ENCODE measurements around the gene MAP2K5.
A peak's percentile ranks its signal among the peaks of the same experiment; 100 is the strongest.

MAP2K5 gene

DNA sequence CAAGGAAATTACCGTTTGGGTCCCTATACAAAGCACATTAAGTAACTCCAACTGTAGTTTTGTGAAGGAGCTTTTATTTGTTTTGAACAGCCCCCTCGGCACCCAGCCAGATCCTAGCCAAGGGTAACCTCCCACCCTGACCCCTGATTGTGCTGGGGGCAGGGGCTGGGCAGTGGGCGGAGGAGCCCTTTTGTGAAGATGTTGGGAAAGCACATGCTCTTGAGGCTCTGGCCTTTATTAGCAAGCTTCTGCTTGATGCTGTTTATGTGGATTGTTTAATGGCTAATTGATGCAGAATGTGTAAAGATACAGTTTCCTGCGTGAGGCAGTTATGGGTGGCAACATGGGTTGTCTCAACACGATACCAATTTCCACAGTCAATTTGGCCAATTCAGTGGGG is 136.5 kb downstream of the MAP2K5 start:
- in situ Hi-C loops (cut with HindIII; ENCODE audit: low sequenced_read_pairs) = no loop called here
- TF ChIP-seq, protein P1, sequence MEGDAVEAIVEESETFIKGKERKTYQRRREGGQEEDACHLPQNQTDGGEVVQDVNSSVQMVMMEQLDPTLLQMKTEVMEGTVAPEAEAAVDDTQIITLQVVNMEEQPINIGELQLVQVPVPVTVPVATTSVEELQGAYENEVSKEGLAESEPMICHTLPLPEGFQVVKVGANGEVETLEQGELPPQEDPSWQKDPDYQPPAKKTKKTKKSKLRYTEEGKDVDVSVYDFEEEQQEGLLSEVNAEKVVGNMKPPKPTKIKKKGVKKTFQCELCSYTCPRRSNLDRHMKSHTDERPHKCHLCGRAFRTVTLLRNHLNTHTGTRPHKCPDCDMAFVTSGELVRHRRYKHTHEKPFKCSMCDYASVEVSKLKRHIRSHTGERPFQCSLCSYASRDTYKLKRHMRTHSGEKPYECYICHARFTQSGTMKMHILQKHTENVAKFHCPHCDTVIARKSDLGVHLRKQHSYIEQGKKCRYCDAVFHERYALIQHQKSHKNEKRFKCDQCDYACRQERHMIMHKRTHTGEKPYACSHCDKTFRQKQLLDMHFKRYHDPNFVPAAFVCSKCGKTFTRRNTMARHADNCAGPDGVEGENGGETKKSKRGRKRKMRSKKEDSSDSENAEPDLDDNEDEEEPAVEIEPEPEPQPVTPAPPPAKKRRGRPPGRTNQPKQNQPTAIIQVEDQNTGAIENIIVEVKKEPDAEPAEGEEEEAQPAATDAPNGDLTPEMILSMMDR (IDR thresholded peaks at IDR 0.05; ENCODE audit: low read depth, low read length, missing control alignments) = no peak
- DNase-seq (ENCODE audit: low read depth) = no peak
- no peak overlapping the region for H3K4me3 ChIP-seq (ENCODE audit: low read depth, low read length)

DNA sequence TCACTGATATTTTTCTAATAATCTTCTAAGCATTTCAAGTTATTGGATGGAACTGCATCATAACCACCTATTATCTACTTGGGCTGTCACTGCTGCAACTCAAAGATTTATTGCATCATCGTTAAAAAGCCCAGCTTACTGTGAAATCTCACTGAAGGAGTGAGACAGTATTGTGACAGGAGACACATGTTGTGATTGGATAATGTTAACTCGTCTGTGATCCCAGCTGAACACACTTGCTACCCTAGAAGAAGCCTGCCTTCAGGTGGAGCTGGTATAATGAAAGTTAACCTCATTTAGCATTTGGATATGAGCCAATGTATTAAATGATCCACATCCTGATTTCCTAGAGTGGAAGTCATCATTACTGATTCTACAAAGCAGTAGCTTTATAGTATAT is 138.1 kb downstream of the MAP2K5 start:
- no peak for DNase-seq (ENCODE audit: low read depth)
- H3K4me3 ChIP-seq (ENCODE audit: low read depth, low read length) = no peak overlapping the region
- TF ChIP-seq, protein P1 (IDR thresholded peaks at IDR 0.05; ENCODE audit: low read depth, low read length, missing control alignments) = no peak
- in situ Hi-C loops (cut with HindIII; ENCODE audit: low sequenced_read_pairs) = no loop called here

GRCh38 chr15:67685008-67685599 is 142.6 kb downstream of the MAP2K5 start:
- in situ Hi-C loops (cut with HindIII; ENCODE audit: low sequenced_read_pairs) = no loop called here
- DNase-seq (ENCODE audit: low read depth) = peak; percentile 29
- no peak overlapping the region for H3K4me3 ChIP-seq (ENCODE audit: low read depth, low read length)
- TF ChIP-seq, protein P1 (IDR thresholded peaks at IDR 0.05; ENCODE audit: low read depth, low read length, missing control alignments) = no peak

- H3K4me3 ChIP-seq (ENCODE audit: low read depth, low read length) = no peak overlapping the region
- no peak for DNase-seq (ENCODE audit: low read depth)
- TF ChIP-seq, protein P1 (IDR thresholded peaks at IDR 0.05; ENCODE audit: low read depth, low read length, missing control alignments) = no peak
- in situ Hi-C loops (cut with HindIII; ENCODE audit: low sequenced_read_pairs) = no loop called here
Measured at GRCh38 chr15:67685716-67686115, 143.2 kb downstream of the MAP2K5 start.

GRCh38 chr15:67690936-67691335 is 148.4 kb downstream of the MAP2K5 start:
- in situ Hi-C loops (cut with HindIII; ENCODE audit: low sequenced_read_pairs) = no loop called here
- H3K4me3 ChIP-seq (ENCODE audit: low read depth, low read length) = no peak overlapping the region
- peak; percentile 80 for DNase-seq (ENCODE audit: low read depth)
- TF ChIP-seq, protein P1 (IDR thresholded peaks at IDR 0.05; ENCODE audit: low read depth, low read length, missing control alignments) = no peak

GRCh38 chr15:67691450-67691849 is 148.9 kb downstream of the MAP2K5 start:
- TF ChIP-seq, protein P1 (IDR thresholded peaks at IDR 0.05; ENCODE audit: low read depth, low read length, missing control alignments) = no peak
- DNase-seq (ENCODE audit: low read depth) = no peak
- in situ Hi-C loops (cut with HindIII; ENCODE audit: low sequenced_read_pairs) = no loop called here
- H3K4me3 ChIP-seq (ENCODE audit: low read depth, low read length) = no peak overlapping the region

All from astrocyte of the cerebellum (primary cell).